Mesendoderm (in vitro differentiated cells): ENCODE results near the gene CRYBG2.
"Not testable (repeated sequence)": the region's sequence is repeated elsewhere in the genome, so short reads cannot be mapped to it uniquely, and the experiment has no call there.

ENCODE experiments used
- DNase-seq: peaks from one replicate; pipeline ENCODE4 v3.0.0; 2013
- H2AK5ac ChIP-seq: 2 replicates; pipeline ENCODE4 v1.6.1; 2013; ENCODE audit warnings: low read length, inconsistent platforms
- H2BK120ac ChIP-seq: 2 replicates; pipeline ENCODE4 v1.6.1; 2013; ENCODE audit warnings: low read depth, mild to moderate bottlenecking, low read length, moderate library complexity, mixed read lengths
- H2BK15ac ChIP-seq: replicated peaks from 2 replicates; pipeline ENCODE4 v1.6.1; 2013; ENCODE audit warnings: low read depth, mild to moderate bottlenecking, moderate library complexity
- H2BK5ac ChIP-seq: 2 replicates; pipeline ENCODE4 v1.6.1; 2013; ENCODE audit warnings: low read length, inconsistent platforms
- H3K18ac ChIP-seq: 2 replicates; pipeline ENCODE4 v1.6.1; 2013; ENCODE audit warnings: mild to moderate bottlenecking, low read length, mixed read lengths
- H3K23ac ChIP-seq: one replicate; pipeline ENCODE4 v1.6.1; 2013; ENCODE audit warnings: low read length
- H3K27ac ChIP-seq: 2 replicates; pipeline ENCODE4 v1.5.1; 2013; ENCODE audit warnings: low read depth, mild to moderate bottlenecking, inconsistent platforms, low read length, moderate library complexity
- H3K27me3 ChIP-seq: 2 replicates; pipeline ENCODE4 v1.6.1; 2013; ENCODE audit warnings: low read length, control low read depth, mild to moderate bottlenecking, inconsistent platforms; ENCODE audit not compliant: insufficient read depth, poor library complexity
- H3K36me3 ChIP-seq: 2 replicates; pipeline ENCODE4 v1.6.1; 2013; ENCODE audit warnings: low read length, inconsistent platforms; ENCODE audit not compliant: control insufficient read depth, insufficient read depth
- H3K4ac ChIP-seq: one replicate; pipeline ENCODE4 v1.6.1; 2013; ENCODE audit warnings: low read depth, mild to moderate bottlenecking, low read length, moderate library complexity
- H3K4me1 ChIP-seq: 2 replicates; pipeline ENCODE4 v1.6.1; 2013; ENCODE audit warnings: low read depth, low read length, inconsistent platforms; ENCODE audit not compliant: control insufficient read depth
- H3K4me2 ChIP-seq: 2 replicates; pipeline ENCODE4 v1.6.1; 2013; ENCODE audit warnings: low read length
- H3K4me3 ChIP-seq: 2 replicates; pipeline ENCODE4 v1.5.1; 2013; ENCODE audit warnings: mild to moderate bottlenecking, low read length
- H3K56ac ChIP-seq: one replicate; pipeline ENCODE4 v1.6.1; 2013; ENCODE audit warnings: low read length
- H3K79me1 ChIP-seq: 2 replicates; pipeline ENCODE4 v1.6.1; 2013; ENCODE audit warnings: low read length, inconsistent platforms
- H3K79me2 ChIP-seq: 2 replicates; pipeline ENCODE4 v1.6.1; 2013; ENCODE audit warnings: mild to moderate bottlenecking, low read length; ENCODE audit not compliant: control insufficient read depth, insufficient read depth
- H3K9ac ChIP-seq: 2 replicates; pipeline ENCODE4 v1.6.1; 2013; ENCODE audit warnings: low read length, inconsistent platforms
- H4K5ac ChIP-seq: one replicate; pipeline ENCODE4 v1.6.1; 2013; ENCODE audit warnings: low read length
- H4K8ac ChIP-seq: one replicate; pipeline ENCODE4 v1.6.1; 2013; ENCODE audit warnings: low read depth, mild to moderate bottlenecking, control low read depth, low read length, moderate library complexity
- WGBS: extraction: QIAGEN DNeasy Blood & Tissue Kit; methylation state at CpG from one replicate; pipeline ENCODE4 v1.1.7; 2013; ENCODE audit warnings: low lambda C conversion rate, missing lambda C conversion rate; ENCODE audit not compliant: insufficient coverage; ENCODE audit errors: extremely low coverage; 5-methylcytosine and 5-hydroxymethylcytosine counted together

Gene CRYBG2

DNA sequence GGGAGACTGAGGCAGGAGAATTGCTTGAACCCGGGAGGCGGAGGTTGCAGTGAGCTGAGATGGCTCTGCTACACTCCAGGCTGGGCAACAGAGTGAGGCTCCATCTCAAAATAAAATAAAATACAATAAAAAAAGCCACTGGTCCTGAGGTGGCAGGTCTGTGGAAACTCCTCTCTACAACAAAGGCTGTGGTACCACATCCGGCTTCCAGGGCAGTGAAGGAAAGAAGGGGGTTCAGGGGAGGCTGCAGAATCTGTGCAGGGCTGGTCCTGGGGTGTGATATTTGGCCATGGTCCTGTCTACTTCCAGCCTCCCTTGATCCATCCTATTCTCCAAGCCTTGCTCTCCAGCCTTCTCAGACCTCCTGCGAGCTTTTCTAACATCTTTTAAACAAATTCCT, 19.4 kb upstream of the CRYBG2 start:
- Histone ChIP-seq H3K18ac (no peak overlapping the region), H3K23ac (no peak overlapping the region), H3K79me2 (no peaks in the 10 kb centered on the region), H3K4ac (peak overlapping the region; percentile 62), H3K56ac (no peak overlapping the region), H2BK15ac (no peak overlapping the region), H3K27me3 (no peaks in the 10 kb centered on the region), H3K27ac (no peak overlapping the region), H3K36me3 (no peaks in the 10 kb centered on the region), H4K5ac (no peak overlapping the region), H4K8ac (no peak overlapping the region), H2BK120ac (no peak overlapping the region), H3K79me1 (no peaks in the 10 kb centered on the region), H2AK5ac (no peak overlapping the region), H3K9ac (no peak overlapping the region), H2BK5ac (no peak overlapping the region), H3K4me3 (no peak overlapping the region), H3K4me2 (no peak overlapping the region), H3K4me1 (peaks cover 23% of the 10 kb centered on the region)
- no CpG with 5 or more reads among the region's 4 CpGs for WGBS
- no peak for DNase-seq

DNA sequence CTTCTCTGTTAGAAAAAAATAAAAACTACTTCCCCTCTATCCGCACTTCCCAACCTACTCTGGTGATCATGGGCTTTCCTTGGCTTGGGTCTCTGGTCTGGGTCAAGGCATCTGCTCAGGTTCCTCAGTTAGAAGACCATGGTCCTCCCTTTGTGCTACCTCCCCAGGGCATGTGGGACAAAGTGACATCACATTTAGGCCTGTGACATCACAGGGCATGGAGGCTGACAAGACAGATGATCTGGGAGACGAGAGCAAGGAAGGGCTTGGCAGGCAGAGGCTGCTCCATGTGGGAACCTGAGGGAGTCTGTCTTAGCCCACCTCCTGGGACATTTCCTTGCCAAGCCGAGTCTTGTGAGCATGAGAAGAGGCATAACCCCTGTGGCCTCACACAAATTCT, 18.7 kb upstream of the CRYBG2 start, which contains the start of gene ZNF683:
TSS of gene ZNF683 (minus strand) at position 140 of the 400 bp plus-strand sequence. CDS start 4,179 bp downstream, outside the sequence.
- Histone ChIP-seq H3K4ac (peak within 1 kb of the TSS; percentile 62), H3K4me1 (peaks cover 18% of the 10 kb centered on the region), H3K56ac (peak within 1 kb of the TSS; percentile 10)
- not testable (repeated sequence) for H3K79me2 ChIP-seq, H3K4me2 ChIP-seq, H3K18ac ChIP-seq, DNase-seq, H3K27me3 ChIP-seq, H2BK5ac ChIP-seq, H3K23ac ChIP-seq, H2BK120ac ChIP-seq, H4K8ac ChIP-seq, H3K36me3 ChIP-seq, H2BK15ac ChIP-seq, H3K4me3 ChIP-seq, H3K27ac ChIP-seq, H2AK5ac ChIP-seq, H3K79me1 ChIP-seq, H4K5ac ChIP-seq, H3K9ac ChIP-seq
- no CpG with 5 or more reads among the region's 3 CpGs for WGBS

GRCh38 chr1:26372039-26372438, 18.1 kb upstream of the CRYBG2 start:
- Histone ChIP-seq H3K18ac (no peak overlapping the region), H3K79me1 (no peaks in the 10 kb centered on the region), H4K5ac (no peak overlapping the region), H3K4me2 (no peak overlapping the region), H2BK5ac (no peak overlapping the region), H3K23ac (no peak overlapping the region), H2BK120ac (no peak overlapping the region), H2AK5ac (no peak overlapping the region), H3K79me2 (no peaks in the 10 kb centered on the region), H2BK15ac (no peak overlapping the region), H3K4me3 (no peak overlapping the region), H3K27me3 (no peaks in the 10 kb centered on the region), H3K27ac (no peak overlapping the region), H3K4me1 (peaks cover 18% of the 10 kb centered on the region), H3K56ac (no peak overlapping the region), H3K4ac (no peak overlapping the region), H4K8ac (no peak overlapping the region), H3K9ac (no peak overlapping the region), H3K36me3 (no peaks in the 10 kb centered on the region)
- DNase-seq: no peak
- WGBS: no CpG with 5 or more reads among the region's 5 CpGs

DNA sequence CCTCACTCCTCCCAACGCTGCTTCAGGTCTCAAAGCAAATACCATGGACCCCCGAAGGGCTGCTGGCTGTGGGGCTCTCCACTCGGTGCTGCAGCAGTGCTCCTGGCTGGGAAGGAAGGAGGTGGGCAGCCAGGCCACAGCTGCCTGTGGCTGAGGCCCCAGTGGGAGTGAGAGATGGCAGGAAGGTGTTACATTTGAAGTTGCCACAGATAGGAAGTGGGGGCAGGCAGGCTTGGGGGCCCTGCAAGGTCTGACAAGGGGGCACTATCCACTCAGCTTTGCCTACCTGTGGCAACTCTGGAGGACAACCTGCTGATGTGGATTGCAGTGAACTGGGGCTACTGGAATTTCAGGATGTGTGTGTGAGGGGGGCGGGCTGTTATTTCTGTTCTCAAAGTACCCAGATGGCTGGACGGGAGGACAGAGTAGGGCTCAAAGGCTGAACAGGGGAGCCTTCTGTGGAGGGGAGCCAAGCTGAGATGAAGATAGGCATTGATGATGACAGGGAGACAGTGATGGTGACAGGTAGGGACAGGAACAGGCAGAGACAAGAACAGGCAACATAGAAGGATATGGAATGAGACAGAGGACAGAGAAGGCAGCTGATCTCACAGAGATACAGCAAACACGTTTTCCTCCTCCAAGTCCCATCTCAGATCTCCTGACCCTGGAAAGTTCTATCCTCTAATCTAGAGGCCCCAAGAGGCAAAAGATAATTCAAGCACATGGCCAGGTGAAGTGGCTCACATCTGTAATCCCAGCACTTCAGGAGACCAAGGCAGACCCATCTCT, 16.9 kb upstream of the CRYBG2 start:
- H3K79me2 ChIP-seq: no peaks in the 10 kb centered on the region
- H3K27me3 ChIP-seq: no peaks in the 10 kb centered on the region
- H3K4me1 ChIP-seq: peaks cover 18% of the 10 kb centered on the region
- H3K23ac ChIP-seq: no peak overlapping the region
- H2BK5ac ChIP-seq: peak overlapping the region; percentile 58
- H4K5ac ChIP-seq: no peak overlapping the region
- no peak overlapping the region for H3K4ac ChIP-seq
- H3K4me3 ChIP-seq: no peak overlapping the region
- no peak overlapping the region for H3K4me2 ChIP-seq
- H2AK5ac ChIP-seq: no peak overlapping the region
- H3K56ac ChIP-seq: peak overlapping the region; percentile 57
- no peak overlapping the region for H2BK120ac ChIP-seq
- no peak overlapping the region for H4K8ac ChIP-seq
- no peaks in the 10 kb centered on the region for H3K79me1 ChIP-seq
- no peak overlapping the region for H2BK15ac ChIP-seq
- H3K36me3 ChIP-seq: no peaks in the 10 kb centered on the region
- DNase-seq: no peak
- H3K18ac ChIP-seq: no peak overlapping the region
- no CpG with 5 or more reads among the region's 6 CpGs for WGBS
- H3K27ac ChIP-seq: no peak overlapping the region
- H3K9ac ChIP-seq: no peak overlapping the region

DNA sequence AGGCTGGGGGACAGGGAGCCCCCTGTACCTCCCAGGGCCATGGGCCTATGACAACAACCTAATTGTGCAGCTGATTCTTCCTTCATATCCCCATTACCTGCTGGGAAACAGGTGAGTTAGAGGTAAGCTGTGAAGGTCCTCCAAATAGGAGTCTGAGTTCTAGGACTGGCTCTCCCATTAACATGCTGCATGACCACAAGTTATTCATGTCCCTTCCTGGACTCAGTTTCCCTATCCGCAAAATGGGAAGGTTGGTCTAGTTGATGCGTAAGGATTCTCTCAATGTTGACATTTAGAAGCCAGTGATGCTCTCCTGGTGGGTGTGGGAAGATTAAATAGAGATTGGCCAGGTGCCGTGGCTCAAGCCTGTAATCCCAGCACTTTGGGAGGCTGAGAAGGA, 14.6 kb upstream of the CRYBG2 start:
- no CpG with 5 or more reads among the region's 3 CpGs for WGBS
- Histone ChIP-seq H3K36me3 (no peaks in the 10 kb centered on the region), H3K4me2 (no peak overlapping the region), H2BK15ac (no peak overlapping the region), H3K56ac (no peak overlapping the region), H2BK120ac (no peak overlapping the region), H3K18ac (no peak overlapping the region), H3K27ac (no peak overlapping the region), H2BK5ac (no peak overlapping the region), H2AK5ac (no peak overlapping the region), H3K79me1 (no peaks in the 10 kb centered on the region), H3K4me1 (peaks cover 5% of the 10 kb centered on the region), H3K23ac (no peak overlapping the region), H3K9ac (no peak overlapping the region), H3K27me3 (no peaks in the 10 kb centered on the region), H3K79me2 (no peaks in the 10 kb centered on the region), H3K4me3 (no peak overlapping the region), H4K5ac (no peak overlapping the region), H4K8ac (no peak overlapping the region), H3K4ac (no peak overlapping the region)
- no peak for DNase-seq

GRCh38 chr1:26368006-26368405, 14.1 kb upstream of the CRYBG2 start:
- no peak for DNase-seq
- no peak overlapping the region for H3K27ac ChIP-seq
- H3K79me1 ChIP-seq: no peaks in the 10 kb centered on the region
- no peaks in the 10 kb centered on the region for H3K36me3 ChIP-seq
- H3K4ac ChIP-seq: no peak overlapping the region
- no peak overlapping the region for H2BK5ac ChIP-seq
- no peaks in the 10 kb centered on the region for H3K79me2 ChIP-seq
- no peak overlapping the region for H2AK5ac ChIP-seq
- no peaks in the 10 kb centered on the region for H3K27me3 ChIP-seq
- H3K23ac ChIP-seq: no peak overlapping the region
- no peak overlapping the region for H2BK120ac ChIP-seq
- H4K8ac ChIP-seq: no peak overlapping the region
- H3K4me2 ChIP-seq: no peak overlapping the region
- H3K4me1 ChIP-seq: peaks cover 3% of the 10 kb centered on the region
- H3K56ac ChIP-seq: no peak overlapping the region
- no peak overlapping the region for H2BK15ac ChIP-seq
- no peak overlapping the region for H4K5ac ChIP-seq
- no CpG with 5 or more reads among the region's 4 CpGs for WGBS
- H3K18ac ChIP-seq: no peak overlapping the region
- no peak overlapping the region for H3K4me3 ChIP-seq
- no peak overlapping the region for H3K9ac ChIP-seq
